ENCODE results near the gene OSBPL10.

The OSBPL10 gene

GRCh38 chr3:31847760-31848159 lies 133.3 kb downstream of the OSBPL10 start:
- DNase-seq = no peak

- DNase-seq = no peak
Observed at GRCh38 chr3:31841515-31841914, 139.5 kb downstream of the OSBPL10 start.

GRCh38 chr3:31840252-31840651 lies 140.8 kb downstream of the OSBPL10 start:
- no peak for DNase-seq

- DNase-seq = no peak
Observed at GRCh38 chr3:31839144-31839917, 141.7 kb downstream of the OSBPL10 start.

GRCh38 chr3:31836131-31837075 lies 144.7 kb downstream of the OSBPL10 start:
- no peak for DNase-seq

- no peak for DNase-seq
Observed at GRCh38 chr3:31833391-31834190, 147.5 kb downstream of the OSBPL10 start.

- DNase-seq = no peak
Observed at GRCh38 chr3:31832551-31832950, 148.5 kb downstream of the OSBPL10 start.

- DNase-seq = no peak
Observed at GRCh38 chr3:31831591-31831990, 149.5 kb downstream of the OSBPL10 start.

GRCh38 chr3:31829826-31830426 lies 151.1 kb downstream of the OSBPL10 start:
- no peak for DNase-seq

GRCh38 chr3:31829010-31829409 lies 152.1 kb downstream of the OSBPL10 start:
- DNase-seq = no peak

- DNase-seq = no peak
Observed at GRCh38 chr3:31828007-31828406, 153.1 kb downstream of the OSBPL10 start.

GRCh38 chr3:31823184-31823583 lies 157.9 kb downstream of the OSBPL10 start:
- no peak for DNase-seq

GRCh38 chr3:31821118-31821517 lies 159.9 kb downstream of the OSBPL10 start:
- DNase-seq = no peak

- no peak for DNase-seq
Observed at GRCh38 chr3:31819441-31819840, 161.6 kb downstream of the OSBPL10 start.

- no peak for DNase-seq
Observed at GRCh38 chr3:31817411-31817966, 163.6 kb downstream of the OSBPL10 start.

GRCh38 chr3:31815631-31816440 lies 165.2 kb downstream of the OSBPL10 start:
- DNase-seq = no peak

- DNase-seq = no peak
Observed at GRCh38 chr3:31815006-31815405, 166.1 kb downstream of the OSBPL10 start.

- DNase-seq = no peak
Observed at GRCh38 chr3:31813686-31814085, 167.4 kb downstream of the OSBPL10 start.

GRCh38 chr3:31813197-31813596 lies 167.9 kb downstream of the OSBPL10 start:
- no peak for DNase-seq

- no peak for DNase-seq
Observed at GRCh38 chr3:31810991-31811433, 170.1 kb downstream of the OSBPL10 start.

- no peak for DNase-seq
Observed at GRCh38 chr3:31808143-31808720, 172.8 kb downstream of the OSBPL10 start.
